Body of pancreas (tissue), 4 donors: ENCODE measurements around the gene ARHGAP26.

Experiments used
- POLR2A ChIP-seq, 3 donors: fragments of 450-650 bp; IDR thresholded peaks; one replicate each; pipeline ENCODE4 v1.6.1; 2016; ENCODE audit warnings: antibody characterized with exemption in 3 of 3, mild to moderate bottlenecking in 2 of 3
- TF ChIP-seq, protein P1 (sequence below), 7 experiments: fragments of 450-650 bp in 4 of 7; fragments of 200-600 bp in 3 of 7; sonication (generic) in 3 of 7; IDR thresholded peaks; one replicate each; pipeline ENCODE4 v1.5.1; 2016 to 2019; ENCODE audit warnings: antibody characterized with exemption in 7 of 7

DNA sequence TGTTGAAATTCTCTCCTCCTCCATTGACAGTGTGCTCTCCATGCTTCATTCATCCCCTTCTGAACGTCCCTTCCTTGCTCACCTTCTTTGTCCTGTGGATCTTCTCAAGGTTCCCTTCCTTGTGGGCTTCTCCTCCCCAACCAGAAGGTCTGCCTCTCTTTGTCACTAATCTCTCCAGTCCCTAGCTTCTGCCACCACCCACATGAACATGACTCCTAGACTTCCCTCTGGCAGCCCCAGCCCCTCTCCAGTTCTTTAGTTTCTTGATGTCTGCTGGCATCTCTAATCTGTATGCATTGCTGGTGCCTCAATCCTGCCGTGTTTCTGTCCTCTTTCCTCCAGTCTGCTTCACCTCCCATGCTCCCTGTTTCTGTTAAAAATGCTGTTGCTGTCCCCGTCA, 79.3 kb downstream of the ARHGAP26 start:
- TF ChIP-seq, protein P1, sequence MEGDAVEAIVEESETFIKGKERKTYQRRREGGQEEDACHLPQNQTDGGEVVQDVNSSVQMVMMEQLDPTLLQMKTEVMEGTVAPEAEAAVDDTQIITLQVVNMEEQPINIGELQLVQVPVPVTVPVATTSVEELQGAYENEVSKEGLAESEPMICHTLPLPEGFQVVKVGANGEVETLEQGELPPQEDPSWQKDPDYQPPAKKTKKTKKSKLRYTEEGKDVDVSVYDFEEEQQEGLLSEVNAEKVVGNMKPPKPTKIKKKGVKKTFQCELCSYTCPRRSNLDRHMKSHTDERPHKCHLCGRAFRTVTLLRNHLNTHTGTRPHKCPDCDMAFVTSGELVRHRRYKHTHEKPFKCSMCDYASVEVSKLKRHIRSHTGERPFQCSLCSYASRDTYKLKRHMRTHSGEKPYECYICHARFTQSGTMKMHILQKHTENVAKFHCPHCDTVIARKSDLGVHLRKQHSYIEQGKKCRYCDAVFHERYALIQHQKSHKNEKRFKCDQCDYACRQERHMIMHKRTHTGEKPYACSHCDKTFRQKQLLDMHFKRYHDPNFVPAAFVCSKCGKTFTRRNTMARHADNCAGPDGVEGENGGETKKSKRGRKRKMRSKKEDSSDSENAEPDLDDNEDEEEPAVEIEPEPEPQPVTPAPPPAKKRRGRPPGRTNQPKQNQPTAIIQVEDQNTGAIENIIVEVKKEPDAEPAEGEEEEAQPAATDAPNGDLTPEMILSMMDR (IDR thresholded peaks at IDR 0.05), result no peak
- TF ChIP-seq POLR2A (IDR thresholded peaks at IDR 0.05), result no peak
